Central memory CD8-positive, alpha-beta T cell (primary cell): ENCODE data around the gene CCDC68.
A peak's percentile ranks its signal among the peaks of the same experiment; 100 is the strongest.

Experiments used
- ATAC-seq: fragments of 150-1000 bp; cut with Tn5 transposase; replicated peaks from 2 replicates; pipeline ENCODE4 v1.10.0; 2022; ENCODE audit warnings: mild to moderate bottlenecking, moderate FRiP score, moderate number of reproducible peaks; ENCODE audit not compliant: poor library complexity, severe bottlenecking; ENCODE audit errors: extremely low read depth
- DNase-seq, 2 donors: peaks; one replicate each; pipeline ENCODE4 v3.0.0; 2021; ENCODE audit warnings: low spot score in 2 of 2
- H3K27ac Mint-ChIP-seq: one replicate; pipeline ENCODE4 v1.8.0; 2022; ENCODE audit warnings: low read depth, mild to moderate bottlenecking, moderate library complexity, mixed read lengths
- H3K27me3 Mint-ChIP-seq: one replicate; pipeline ENCODE4 v1.8.0; 2022; ENCODE audit warnings: mixed read lengths
- H3K36me3 Mint-ChIP-seq: one replicate; pipeline ENCODE4 v1.8.0; 2022; ENCODE audit warnings: mild to moderate bottlenecking, moderate library complexity, mixed read lengths; ENCODE audit not compliant: insufficient read depth
- H3K4me1 Mint-ChIP-seq: one replicate; pipeline ENCODE4 v1.8.0; 2022; ENCODE audit warnings: mixed read lengths
- H3K4me3 Mint-ChIP-seq: one replicate; pipeline ENCODE4 v1.8.0; 2022; ENCODE audit warnings: mild to moderate bottlenecking, moderate library complexity, mixed read lengths
- H3K9me3 Mint-ChIP-seq: one replicate; pipeline ENCODE4 v1.8.0; 2022; ENCODE audit warnings: mixed read lengths

Gene CCDC68

DNA sequence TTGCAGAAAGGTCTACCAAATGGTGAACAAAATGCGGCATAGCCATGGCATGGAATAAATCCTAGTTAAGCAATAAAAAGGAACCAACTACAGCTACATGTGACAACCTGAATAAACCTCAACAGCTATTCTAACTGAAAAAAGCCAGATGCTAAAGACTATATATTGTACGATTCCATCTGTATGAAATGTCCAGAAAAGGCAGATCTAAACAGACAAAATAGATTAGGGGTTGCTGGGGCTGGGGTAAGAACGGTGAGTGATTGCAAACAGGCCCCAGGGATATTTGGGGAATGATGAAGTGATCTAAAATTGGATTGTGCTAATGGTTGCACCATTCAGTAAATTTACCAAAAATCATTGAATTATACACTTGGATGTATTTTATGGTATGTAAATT, 2.8 kb downstream of the CCDC68 start:
- H3K36me3 Mint-ChIP-seq: no peaks in the 10 kb centered on the region
- DNase-seq (no peak), ATAC-seq (no peak)
- peaks cover 50% of the 10 kb centered on the region for H3K27me3 Mint-ChIP-seq
- no peak overlapping the region for H3K27ac Mint-ChIP-seq
- H3K4me1 Mint-ChIP-seq: no peaks in the 10 kb centered on the region
- H3K4me3 Mint-ChIP-seq: no peak overlapping the region
- H3K9me3 Mint-ChIP-seq: no peaks in the 10 kb centered on the region

DNA sequence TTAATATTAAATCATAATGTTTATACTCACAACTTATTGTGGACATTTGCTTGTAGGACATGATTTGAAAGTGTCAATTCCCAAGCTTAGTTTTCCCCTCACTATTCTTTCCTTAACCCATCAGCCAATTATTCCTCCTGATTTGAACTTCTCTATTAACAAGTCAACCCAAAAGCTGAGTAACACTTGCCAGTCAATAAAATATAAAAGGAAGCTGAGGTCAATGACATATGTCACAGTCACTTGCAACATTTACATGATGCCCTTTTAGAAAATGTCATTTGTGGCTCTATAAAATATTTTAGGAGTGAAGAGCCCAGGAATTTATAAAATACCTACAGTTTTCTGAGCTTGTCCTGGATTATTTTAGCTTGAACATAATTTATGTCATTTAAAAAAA, 7.2 kb downstream of the CCDC68 start:
- Mint-ChIP-seq H3K9me3 (no peaks in the 10 kb centered on the region), H3K4me1 (no peaks in the 10 kb centered on the region), H3K27ac (no peak overlapping the region), H3K36me3 (no peaks in the 10 kb centered on the region), H3K27me3 (peaks cover 22% of the 10 kb centered on the region), H3K4me3 (no peak overlapping the region)
- ATAC-seq (no peak), DNase-seq (no peak)

DNA sequence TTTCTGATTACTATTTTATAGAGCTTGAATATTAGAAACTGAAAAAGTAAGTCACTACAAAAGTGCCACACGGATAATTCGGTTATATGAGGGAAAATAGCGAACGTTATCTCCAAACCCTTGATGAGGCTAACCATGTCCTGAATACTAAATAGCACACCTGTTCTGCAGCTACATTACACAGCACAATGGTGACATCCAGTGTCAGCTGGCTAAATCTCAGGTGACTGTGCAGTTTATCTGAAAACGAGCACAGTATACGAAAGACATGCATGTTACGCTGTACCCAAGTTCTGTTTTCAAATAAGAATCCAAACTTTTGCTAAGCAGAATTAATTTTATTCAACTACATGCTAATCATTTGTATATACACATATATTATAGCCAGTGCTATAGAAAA, 9.0 kb downstream of the CCDC68 start:
- H3K27me3 Mint-ChIP-seq: peaks cover 13% of the 10 kb centered on the region
- ATAC-seq: no peak
- no peaks in the 10 kb centered on the region for H3K9me3 Mint-ChIP-seq
- no peak overlapping the region for H3K4me3 Mint-ChIP-seq
- DNase-seq: no peak
- peaks cover 15% of the 10 kb centered on the region for H3K4me1 Mint-ChIP-seq
- no peak overlapping the region for H3K27ac Mint-ChIP-seq
- no peaks in the 10 kb centered on the region for H3K36me3 Mint-ChIP-seq

DNA sequence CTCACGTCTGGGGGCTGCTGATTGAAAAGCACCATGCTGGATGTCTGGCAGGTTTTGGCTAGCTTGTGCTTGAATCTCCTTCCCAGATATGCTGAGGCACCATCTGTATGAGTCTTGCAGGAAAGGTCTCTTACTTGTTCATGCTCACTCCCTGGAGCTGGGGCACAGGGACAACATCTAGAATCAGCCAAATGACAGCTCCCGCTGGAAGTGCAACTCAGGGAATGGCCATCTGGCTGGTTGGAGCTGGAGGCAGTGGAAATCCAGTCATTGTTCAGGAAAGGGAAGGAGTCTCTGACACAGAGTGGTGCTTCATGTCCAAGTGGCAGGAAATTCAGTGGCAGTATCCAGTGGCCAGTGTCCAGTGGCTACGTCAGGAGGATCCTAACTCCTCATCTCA, 9.7 kb downstream of the CCDC68 start:
- no peak for DNase-seq
- no peaks in the 10 kb centered on the region for H3K9me3 Mint-ChIP-seq
- H3K4me3 Mint-ChIP-seq: no peak overlapping the region
- no peak overlapping the region for H3K27ac Mint-ChIP-seq
- H3K36me3 Mint-ChIP-seq: no peaks in the 10 kb centered on the region
- no peak for ATAC-seq
- peaks cover 8% of the 10 kb centered on the region for H3K27me3 Mint-ChIP-seq
- H3K4me1 Mint-ChIP-seq: peaks cover 15% of the 10 kb centered on the region

DNA sequence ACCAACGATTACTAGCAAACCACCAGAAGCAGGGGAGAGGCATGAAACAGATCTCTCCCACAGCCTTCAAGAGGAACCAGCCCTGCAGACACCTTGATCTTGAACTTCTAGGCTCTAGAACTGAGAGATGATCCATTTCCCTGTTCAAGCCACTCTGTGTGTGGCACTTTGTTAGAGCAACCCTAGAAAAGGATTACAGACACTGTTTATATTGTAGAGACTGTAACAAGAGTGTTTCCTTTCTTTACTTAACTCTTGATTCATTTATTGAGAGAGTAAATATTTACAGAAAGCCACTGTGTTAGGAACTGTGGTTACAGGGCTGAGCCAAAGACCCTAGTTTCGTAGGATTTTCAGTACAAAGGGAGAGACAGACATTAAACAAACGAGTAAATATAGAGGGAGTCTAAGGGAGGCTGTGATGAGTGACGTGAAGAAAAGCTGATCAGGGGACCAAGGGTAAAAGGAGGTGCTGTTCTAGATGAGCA, 10.9 kb downstream of the CCDC68 start:
- Mint-ChIP-seq H3K4me1 (peaks cover 15% of the 10 kb centered on the region), H3K4me3 (no peak overlapping the region), H3K36me3 (no peaks in the 10 kb centered on the region), H3K27me3 (no peaks in the 10 kb centered on the region), H3K9me3 (no peaks in the 10 kb centered on the region), H3K27ac (no peak overlapping the region)
- DNase-seq (no peak), ATAC-seq (no peak)

DNA sequence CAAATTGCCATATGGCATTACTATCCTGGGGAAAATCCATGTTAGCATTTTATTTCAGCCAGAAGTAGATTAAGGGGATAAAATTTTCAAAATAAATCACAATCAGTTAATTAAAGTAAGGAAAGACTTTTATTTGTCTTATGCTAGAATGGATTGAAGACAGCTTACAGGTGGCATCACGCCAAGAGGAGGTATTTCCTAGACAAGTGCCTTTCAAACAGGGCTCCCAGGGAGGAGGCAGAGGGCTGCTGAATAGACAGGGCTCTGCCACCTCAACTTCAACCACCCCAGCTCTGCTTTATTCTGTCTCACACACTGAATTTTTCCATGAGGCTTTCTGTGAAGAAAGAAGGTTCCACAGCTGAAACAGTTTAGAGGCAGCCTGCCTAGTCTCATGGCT, 12.2 kb downstream of the CCDC68 start:
- Mint-ChIP-seq H3K4me1 (peaks cover 15% of the 10 kb centered on the region), H3K27me3 (no peaks in the 10 kb centered on the region), H3K9me3 (no peaks in the 10 kb centered on the region), H3K4me3 (no peak overlapping the region), H3K27ac (peak overlapping the region; percentile 92), H3K36me3 (no peaks in the 10 kb centered on the region)
- ATAC-seq (no peak), DNase-seq (no peak)

DNA sequence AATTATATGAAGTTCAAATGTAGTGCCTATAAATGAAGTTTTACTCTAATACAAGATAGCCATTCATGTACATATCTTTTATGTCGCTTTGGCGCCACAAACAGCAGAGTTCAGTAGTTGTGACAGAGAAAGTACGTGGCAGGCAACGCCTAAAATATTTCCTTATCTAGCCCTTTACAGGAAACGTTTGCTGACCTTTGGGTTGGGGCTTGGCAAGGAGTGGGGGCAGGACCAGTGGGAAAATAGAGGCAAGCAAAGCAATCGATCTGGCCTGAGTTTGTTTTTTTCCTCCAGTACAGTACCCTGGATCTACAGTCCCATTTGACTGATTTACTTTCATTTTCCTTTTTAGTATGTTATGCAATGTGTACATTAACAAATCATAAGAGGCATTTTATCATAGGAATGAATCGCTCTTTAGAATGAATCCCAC, 13.1 kb downstream of the CCDC68 start:
- H3K4me3 Mint-ChIP-seq: peak overlapping the region; percentile 83
- H3K9me3 Mint-ChIP-seq: no peaks in the 10 kb centered on the region
- no peaks in the 10 kb centered on the region for H3K27me3 Mint-ChIP-seq
- no peaks in the 10 kb centered on the region for H3K36me3 Mint-ChIP-seq
- DNase-seq (no peak), ATAC-seq (peak; percentile 75)
- H3K4me1 Mint-ChIP-seq: peaks cover 15% of the 10 kb centered on the region
- H3K27ac Mint-ChIP-seq: peak overlapping the region; percentile 92

DNA sequence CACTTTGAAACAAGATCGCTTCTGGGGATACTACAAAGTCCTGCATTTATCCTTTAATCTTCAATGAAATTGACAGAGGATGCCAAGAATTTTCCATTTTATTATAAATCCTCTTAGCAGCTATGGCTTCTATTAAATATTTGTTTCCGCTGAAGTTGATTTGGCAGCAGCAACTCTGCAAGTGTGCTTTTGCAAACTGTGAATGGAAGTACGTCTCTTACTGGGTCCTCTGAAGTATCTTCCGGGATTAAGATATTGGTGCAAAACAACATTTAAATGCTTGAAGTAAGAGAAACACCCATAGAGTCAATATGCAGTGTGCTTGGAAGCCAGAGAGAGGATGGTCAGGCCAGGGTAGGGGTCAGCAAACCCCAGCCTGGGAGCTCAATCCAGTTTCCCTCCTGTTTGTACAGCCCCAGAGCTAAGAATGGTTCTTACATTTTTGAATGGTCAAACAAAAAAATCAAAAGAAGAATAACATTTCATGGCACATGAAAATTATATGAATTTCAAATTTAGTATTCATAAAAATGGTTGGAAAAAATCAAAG, 13.6 kb downstream of the CCDC68 start:
- H3K9me3 Mint-ChIP-seq: no peaks in the 10 kb centered on the region
- no peaks in the 10 kb centered on the region for H3K36me3 Mint-ChIP-seq
- peak overlapping the region; percentile 83 for H3K4me3 Mint-ChIP-seq

DNA sequence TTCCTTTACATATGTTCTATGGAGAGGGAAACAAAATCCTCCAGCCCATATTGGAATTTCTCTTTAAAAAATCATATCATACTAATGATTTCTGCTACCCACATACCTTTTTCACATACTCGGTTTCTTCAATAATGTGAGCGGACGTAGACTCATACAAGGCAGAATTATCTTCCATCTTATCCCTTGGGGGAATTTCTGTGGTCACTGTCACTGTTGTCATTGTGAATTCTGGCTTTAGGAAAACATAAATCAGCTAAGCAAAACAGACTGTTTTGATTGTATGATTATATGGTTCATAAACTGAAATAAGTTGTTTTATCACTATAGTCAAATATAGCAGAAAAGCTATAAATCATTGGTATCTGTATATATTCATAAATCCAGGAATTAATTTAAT, 16.7 kb downstream of the CCDC68 start:
- DNase-seq (no peak), ATAC-seq (no peak)
- H3K9me3 Mint-ChIP-seq: no peaks in the 10 kb centered on the region

More for the DNA sequence above, 13.6 kb downstream of the CCDC68 start:
- DNase-seq (no peak), ATAC-seq (no peak)
- peak overlapping the region; percentile 92 for H3K27ac Mint-ChIP-seq
- H3K4me1 Mint-ChIP-seq: peaks cover 15% of the 10 kb centered on the region
- H3K27me3 Mint-ChIP-seq: no peaks in the 10 kb centered on the region

DNA sequence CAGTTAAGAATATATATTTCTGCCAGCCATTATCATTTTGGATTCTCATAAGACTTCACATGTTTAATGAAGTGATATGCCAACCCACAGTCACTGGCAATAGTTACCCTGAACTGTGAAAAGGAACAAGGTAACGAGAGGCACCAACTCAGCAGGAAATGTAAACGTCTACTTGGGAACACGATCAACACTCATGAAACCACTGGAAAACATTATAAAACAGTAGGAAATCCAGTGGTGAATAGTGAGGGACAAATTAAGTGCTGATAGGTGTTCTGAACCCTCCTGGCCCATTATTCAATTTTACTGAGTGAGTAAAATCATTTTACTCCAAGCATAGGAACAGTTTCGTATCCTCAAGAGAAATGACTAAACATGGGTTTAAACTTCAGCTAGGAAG, 17.1 kb downstream of the CCDC68 start:
- ATAC-seq (no peak), DNase-seq (no peak)
- peaks cover 15% of the 10 kb centered on the region for H3K4me1 Mint-ChIP-seq
- no peaks in the 10 kb centered on the region for H3K36me3 Mint-ChIP-seq
- no peak overlapping the region for H3K4me3 Mint-ChIP-seq
- no peaks in the 10 kb centered on the region for H3K9me3 Mint-ChIP-seq
- no peak overlapping the region for H3K27ac Mint-ChIP-seq
- no peaks in the 10 kb centered on the region for H3K27me3 Mint-ChIP-seq

More for the DNA sequence above, 16.7 kb downstream of the CCDC68 start:
- Mint-ChIP-seq H3K27ac (no peak overlapping the region), H3K4me1 (peaks cover 15% of the 10 kb centered on the region), H3K36me3 (no peaks in the 10 kb centered on the region), H3K4me3 (no peak overlapping the region), H3K27me3 (no peaks in the 10 kb centered on the region)

DNA sequence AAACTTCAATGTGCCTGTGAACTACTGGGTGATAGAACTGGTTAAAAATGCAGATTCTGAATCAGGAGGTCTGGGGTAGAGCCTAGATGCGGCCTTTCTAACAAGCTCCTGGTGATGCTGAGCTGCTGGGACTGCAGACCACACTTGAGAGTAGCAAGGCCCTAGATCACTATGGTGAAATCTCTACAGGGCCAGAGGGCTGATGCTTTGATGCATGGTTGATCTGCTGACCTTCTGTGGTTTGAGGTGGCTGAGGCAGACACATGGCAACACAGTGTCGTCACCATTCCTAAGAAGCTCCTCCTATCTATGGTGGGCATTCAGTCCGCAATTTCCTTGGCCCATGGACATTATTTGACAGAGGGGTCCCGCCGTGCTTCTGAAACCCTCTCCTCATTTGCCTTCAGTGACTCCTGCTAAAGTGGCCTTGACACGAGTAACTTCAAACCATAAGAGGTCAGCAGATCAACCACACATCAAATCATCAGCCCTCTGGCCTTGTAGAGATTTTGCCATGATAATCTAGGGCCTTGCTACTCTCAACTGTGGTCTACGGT, 19.8 kb downstream of the CCDC68 start:
- ATAC-seq (no peak), DNase-seq (no peak)
- Mint-ChIP-seq H3K27ac (no peak overlapping the region), H3K4me3 (no peak overlapping the region), H3K27me3 (no peaks in the 10 kb centered on the region), H3K9me3 (no peaks in the 10 kb centered on the region), H3K36me3 (no peaks in the 10 kb centered on the region), H3K4me1 (no peaks in the 10 kb centered on the region)

DNA sequence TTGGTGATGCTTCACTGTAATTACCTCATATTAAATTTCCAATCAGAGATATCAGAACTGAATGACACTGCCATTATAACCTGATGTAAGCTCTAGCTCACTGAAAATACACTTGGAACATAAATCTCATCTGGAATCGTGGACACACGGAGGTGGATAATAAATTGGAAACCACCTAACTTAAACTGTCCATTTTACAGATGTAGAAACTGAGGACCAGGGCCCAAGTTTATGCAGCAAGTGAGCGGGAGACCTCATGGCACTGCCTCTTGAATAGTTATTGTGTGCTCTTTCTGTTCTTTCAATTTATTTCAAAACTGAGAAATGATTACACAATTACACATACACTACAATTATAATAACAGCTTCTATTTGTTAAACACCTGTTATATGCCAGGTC, 20.8 kb downstream of the CCDC68 start:
- ATAC-seq: no peak
- Mint-ChIP-seq H3K9me3 (no peaks in the 10 kb centered on the region), H3K4me1 (no peaks in the 10 kb centered on the region), H3K27me3 (no peaks in the 10 kb centered on the region), H3K36me3 (no peaks in the 10 kb centered on the region), H3K27ac (no peak overlapping the region), H3K4me3 (no peak overlapping the region)
- DNase-seq: no peak

DNA sequence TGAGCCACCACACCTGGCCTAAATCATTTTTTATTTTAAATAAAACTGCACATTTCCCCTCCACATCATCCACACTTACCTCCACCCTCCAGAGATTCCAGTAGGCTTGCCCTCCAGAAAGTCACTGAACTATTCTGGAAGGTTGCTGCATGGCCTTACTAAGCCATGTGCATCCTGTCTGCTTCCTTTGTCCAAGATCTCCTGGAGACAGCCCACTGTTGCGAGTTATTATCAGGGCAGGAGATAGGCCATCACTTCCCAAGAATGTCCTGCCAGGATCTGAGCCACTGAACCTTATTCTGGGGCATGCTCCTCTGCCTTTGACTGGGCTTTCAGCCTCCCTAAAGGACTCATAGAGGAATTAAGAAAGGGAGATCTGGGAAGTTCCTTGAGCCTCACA, 26.8 kb downstream of the CCDC68 start:
- H3K36me3 Mint-ChIP-seq: no peaks in the 10 kb centered on the region
- H3K9me3 Mint-ChIP-seq: no peaks in the 10 kb centered on the region
- no peak overlapping the region for H3K27ac Mint-ChIP-seq
- no peak for ATAC-seq
- H3K27me3 Mint-ChIP-seq: peaks cover 6% of the 10 kb centered on the region
- no peak overlapping the region for H3K4me3 Mint-ChIP-seq
- no peaks in the 10 kb centered on the region for H3K4me1 Mint-ChIP-seq
- DNase-seq: no peak
